ENCODE results near the gene LRCH1. TPM values are rescaled to one million over a fixed set of nuclear protein-coding genes. Genes with fewer than 3 reads are reported as not detected.
A peak's percentile ranks its signal among the peaks of the same experiment; 100 is the strongest.

The LRCH1 gene
- total RNA-seq, 1 donor from 2014 or later = 13.1 TPM

DNA sequence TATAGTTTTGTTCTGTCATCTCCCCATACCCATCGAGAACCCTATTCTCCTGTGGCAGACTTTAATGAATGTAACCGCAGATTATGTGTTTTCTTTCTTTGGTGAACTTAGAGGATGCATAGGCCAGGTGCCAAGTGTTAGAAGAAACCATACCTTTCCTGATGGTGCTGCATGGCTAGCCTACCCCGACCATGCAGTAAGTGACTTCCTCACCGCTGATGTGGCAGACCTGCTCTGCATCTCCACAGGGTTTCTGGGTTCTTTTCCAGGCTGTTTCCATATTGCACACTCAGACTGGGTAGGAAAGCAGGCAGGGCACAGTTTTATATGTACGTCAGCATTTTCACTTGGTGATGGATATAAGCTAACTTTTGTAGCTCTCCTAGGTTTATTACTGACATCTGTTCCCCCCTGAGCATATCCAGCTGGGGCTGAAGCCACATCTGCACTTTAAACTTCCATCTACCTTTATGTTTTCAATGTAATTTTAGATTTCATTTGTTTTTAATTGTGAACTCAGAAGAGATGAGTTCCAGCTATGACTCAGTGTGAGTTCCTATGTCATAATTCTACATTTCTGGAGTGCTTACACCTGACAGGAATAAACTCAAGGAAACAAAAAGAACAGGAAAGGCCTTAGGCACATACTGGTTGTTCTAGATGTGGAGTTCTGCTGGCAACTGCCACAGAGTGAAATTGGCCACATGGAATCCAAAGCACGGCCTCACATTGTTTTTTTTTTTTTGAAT, 42.3 kb downstream of the LRCH1 start:
- H3K27me3 ChIP-seq (ENCODE audit: low read depth) = no peaks in the 10 kb centered on the region
- intact Hi-C loops (cut with micrococcal nuclease) = no loop called here
- no peaks in the 10 kb centered on the region for H3K9me3 ChIP-seq (replicated peaks)
- DNase-seq = no peak
- peak overlapping the region; percentile 67 for H3K27ac ChIP-seq (replicated peaks)
- H3K4me1 ChIP-seq = peaks cover 89% of the 10 kb centered on the region
- TF ChIP-seq, protein P1, sequence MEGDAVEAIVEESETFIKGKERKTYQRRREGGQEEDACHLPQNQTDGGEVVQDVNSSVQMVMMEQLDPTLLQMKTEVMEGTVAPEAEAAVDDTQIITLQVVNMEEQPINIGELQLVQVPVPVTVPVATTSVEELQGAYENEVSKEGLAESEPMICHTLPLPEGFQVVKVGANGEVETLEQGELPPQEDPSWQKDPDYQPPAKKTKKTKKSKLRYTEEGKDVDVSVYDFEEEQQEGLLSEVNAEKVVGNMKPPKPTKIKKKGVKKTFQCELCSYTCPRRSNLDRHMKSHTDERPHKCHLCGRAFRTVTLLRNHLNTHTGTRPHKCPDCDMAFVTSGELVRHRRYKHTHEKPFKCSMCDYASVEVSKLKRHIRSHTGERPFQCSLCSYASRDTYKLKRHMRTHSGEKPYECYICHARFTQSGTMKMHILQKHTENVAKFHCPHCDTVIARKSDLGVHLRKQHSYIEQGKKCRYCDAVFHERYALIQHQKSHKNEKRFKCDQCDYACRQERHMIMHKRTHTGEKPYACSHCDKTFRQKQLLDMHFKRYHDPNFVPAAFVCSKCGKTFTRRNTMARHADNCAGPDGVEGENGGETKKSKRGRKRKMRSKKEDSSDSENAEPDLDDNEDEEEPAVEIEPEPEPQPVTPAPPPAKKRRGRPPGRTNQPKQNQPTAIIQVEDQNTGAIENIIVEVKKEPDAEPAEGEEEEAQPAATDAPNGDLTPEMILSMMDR (IDR thresholded peaks at IDR 0.05; ENCODE audit: borderline replicate concordance) = no peak
- no peak overlapping the region for H3K4me3 ChIP-seq
- no peaks in the 10 kb centered on the region for H3K36me3 ChIP-seq

DNA sequence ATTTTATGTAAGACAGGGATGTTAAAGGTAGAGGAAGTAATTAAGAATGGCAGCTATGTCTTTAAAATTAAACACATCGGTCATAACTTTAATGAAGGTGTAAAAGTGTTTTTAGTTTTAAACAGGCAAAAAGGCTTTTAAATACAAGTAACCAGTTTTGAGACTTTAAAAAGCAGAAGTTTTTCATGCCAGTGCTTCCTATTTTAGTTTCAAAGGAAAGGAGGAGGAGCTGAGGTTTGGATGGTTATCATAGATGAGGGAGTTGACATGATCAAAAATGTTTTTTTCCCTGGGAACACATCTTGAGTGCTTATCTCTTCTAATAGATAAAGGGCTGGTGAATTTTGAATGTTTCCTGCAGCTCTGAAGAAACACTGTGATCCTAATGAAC, 42.9 kb downstream of the LRCH1 start:
- Histone ChIP-seq H3K4me1 (peaks cover 89% of the 10 kb centered on the region), H3K9me3 (replicated peaks) (no peaks in the 10 kb centered on the region), H3K27me3 (ENCODE audit: low read depth) (no peaks in the 10 kb centered on the region), H3K36me3 (no peaks in the 10 kb centered on the region), H3K4me3 (no peak overlapping the region), H3K27ac (replicated peaks) (peak overlapping the region; percentile 67)
- intact Hi-C loops (cut with micrococcal nuclease) = no loop called here
- TF ChIP-seq, protein P1 (IDR thresholded peaks at IDR 0.05; ENCODE audit: borderline replicate concordance) = no peak
- DNase-seq = no peak

DNA sequence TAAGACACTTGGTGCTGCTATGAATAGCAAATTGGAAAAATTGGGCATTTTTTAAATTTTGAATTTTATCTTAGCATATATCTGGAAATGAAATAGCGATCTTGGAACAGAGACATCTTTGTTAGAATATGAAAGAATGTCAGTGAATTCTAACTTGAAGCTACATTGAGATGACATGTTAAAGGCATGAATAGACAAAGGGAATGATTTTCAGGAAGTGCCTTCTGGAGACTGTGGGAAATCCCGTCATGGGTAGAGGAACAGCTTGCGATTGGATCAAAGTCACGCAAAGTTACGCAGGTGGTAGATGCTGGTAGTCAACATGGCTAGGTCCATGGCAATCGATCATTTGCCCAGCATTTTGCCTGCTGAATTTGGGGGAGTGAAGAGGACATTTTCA, 43.5 kb downstream of the LRCH1 start:
- H3K9me3 ChIP-seq (replicated peaks) = no peaks in the 10 kb centered on the region
- DNase-seq = no peak
- peaks cover 89% of the 10 kb centered on the region for H3K4me1 ChIP-seq
- intact Hi-C loops (cut with micrococcal nuclease) = no loop called here
- H3K36me3 ChIP-seq = no peaks in the 10 kb centered on the region
- peak overlapping the region; percentile 67 for H3K27ac ChIP-seq (replicated peaks)
- H3K27me3 ChIP-seq (ENCODE audit: low read depth) = no peaks in the 10 kb centered on the region
- no peak overlapping the region for H3K4me3 ChIP-seq
- TF ChIP-seq, protein P1 (IDR thresholded peaks at IDR 0.05; ENCODE audit: borderline replicate concordance) = no peak

DNA sequence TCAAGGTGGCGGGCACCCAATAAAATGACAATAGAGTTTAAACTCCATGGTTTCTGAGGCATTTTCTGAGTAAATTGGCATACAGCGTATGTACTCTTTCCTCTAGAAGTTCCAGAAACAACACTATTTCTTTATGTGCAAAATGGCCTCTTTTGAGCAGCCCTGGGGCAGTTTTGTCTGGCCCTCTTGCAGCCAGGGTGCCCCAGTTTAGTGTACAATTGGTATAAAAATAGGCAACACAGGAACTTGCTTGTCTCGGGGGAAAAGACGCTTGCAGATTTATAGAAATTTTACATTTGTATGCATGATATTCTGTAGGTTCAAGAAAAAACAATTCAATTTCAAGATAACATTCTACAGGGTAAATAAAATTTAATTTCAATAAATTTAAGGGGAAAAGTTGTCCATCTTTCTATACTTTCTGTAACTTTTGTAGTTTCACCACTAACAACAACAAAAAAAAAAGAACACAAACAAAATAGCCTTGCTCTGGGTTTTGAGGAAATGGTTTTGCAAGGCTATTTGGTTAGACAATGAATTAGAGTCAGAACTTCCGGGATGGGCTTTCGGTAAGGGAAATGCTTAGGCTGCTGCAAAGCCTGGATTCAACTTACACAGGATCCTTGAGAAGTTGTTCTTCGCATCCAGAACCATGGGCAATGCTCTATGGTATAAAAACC, 45.3 kb downstream of the LRCH1 start:
- Histone ChIP-seq H3K9me3 (replicated peaks) (no peaks in the 10 kb centered on the region), H3K4me3 (peak overlapping the region; percentile 9), H3K27ac (replicated peaks) (peak overlapping the region; percentile 67), H3K4me1 (peaks cover 96% of the 10 kb centered on the region), H3K36me3 (no peaks in the 10 kb centered on the region), H3K27me3 (ENCODE audit: low read depth) (no peaks in the 10 kb centered on the region)
- TF ChIP-seq, protein P1 (IDR thresholded peaks at IDR 0.05; ENCODE audit: borderline replicate concordance) = no peak
- DNase-seq = no peak
- intact Hi-C loops (cut with micrococcal nuclease) = no loop called here

DNA sequence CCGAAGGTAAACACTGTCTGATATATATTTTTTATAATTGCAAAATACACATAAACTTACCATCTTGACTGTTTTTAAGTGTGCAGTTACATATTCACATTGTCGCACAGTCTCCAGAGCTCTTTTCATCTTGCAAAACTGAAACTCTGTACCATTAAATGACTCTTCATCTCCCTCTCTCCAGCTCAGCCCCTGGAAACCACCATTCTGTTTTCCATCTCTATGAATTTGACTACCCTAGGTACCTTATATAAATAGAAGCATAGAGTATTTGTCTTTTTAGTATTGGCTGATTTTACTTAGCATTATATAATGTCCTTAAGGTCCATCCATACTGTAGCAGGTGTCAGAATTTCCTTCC, 45.8 kb downstream of the LRCH1 start:
- DNase-seq = no peak
- Histone ChIP-seq H3K4me3 (peak overlapping the region; percentile 9), H3K36me3 (no peaks in the 10 kb centered on the region), H3K4me1 (peaks cover 96% of the 10 kb centered on the region), H3K9me3 (replicated peaks) (no peaks in the 10 kb centered on the region), H3K27me3 (ENCODE audit: low read depth) (no peaks in the 10 kb centered on the region), H3K27ac (replicated peaks) (peak overlapping the region; percentile 67)
- TF ChIP-seq, protein P1 (IDR thresholded peaks at IDR 0.05; ENCODE audit: borderline replicate concordance) = no peak
- intact Hi-C loops (cut with micrococcal nuclease) = no loop called here

All from left ventricle myocardium inferior (tissue), 1 donor.